Endothelial cell of umbilical vein (primary cell): ENCODE data around the gene KLRF2. TPM values are rescaled to one million over a fixed set of nuclear protein-coding genes. Genes with fewer than 3 reads are reported as not detected.

Experiments
- BruUV-seq: library from RNA; stranded (reverse); fragments of 400-500 nt; replicated peaks from 2 replicates; lab custom pipeline; 2021; lab: Mats Ljungman, UMichigan
- CTCF ChIA-PET: fragments of 300-600, 350-600 bp; sonication (Branson Sonifier 250); formaldehyde crosslinking; loops from one replicate; lab custom pipeline; 2021; ENCODE audit warnings: antibody characterized with exemption, inconsistent platforms; lab: Charles Lee
- POLR2A ChIA-PET: fragments of 300-600, 350-600 bp; sonication (Branson Sonifier 250); formaldehyde crosslinking; loops from one replicate; lab custom pipeline; 2021; ENCODE audit warnings: antibody characterized with exemption, inconsistent platforms; lab: Charles Lee
- DNase-seq: peaks from one replicate; pipeline ENCODE4 v3.0.0-alpha.2; 2011; ENCODE audit warnings: low read depth, low spot score
- FAIRE-seq: peaks from 2 replicates; lab custom pipeline; 2011; peaks lifted over from hg19 to GRCh38; lab: Jason Lieb, UNC
- H2AFZ ChIP-seq: 2 replicates; pipeline ENCODE4 v1.6.0; 2012; ENCODE audit warnings: low read depth, low read length, control low read depth, inconsistent platforms
- H3K27ac ChIP-seq: 2 replicates; pipeline ENCODE4 v1.5.1; 2011; ENCODE audit warnings: low read depth, mild to moderate bottlenecking, control low read depth, low read length, moderate library complexity; ENCODE audit not compliant: insufficient read depth
- H3K27me3 ChIP-seq, 2 experiments: 2 replicates each; pipeline versions ENCODE4 v1.6.0 to v1.6.1; 2011; ENCODE audit warnings: low read length in 2 of 2, mixed read lengths in 1 of 2; ENCODE audit not compliant: control insufficient read depth in 2 of 2, insufficient read depth in 2 of 2
- H3K36me3 ChIP-seq, 2 experiments: 2 replicates in 1 of 2; 3 replicates in 1 of 2; pipeline ENCODE4 v1.5.1; 2011; ENCODE audit warnings: low read length in 2 of 2, mild to moderate bottlenecking in 1 of 2, moderate library complexity in 1 of 2; ENCODE audit not compliant: control insufficient read depth in 2 of 2, insufficient read depth in 2 of 2; ENCODE audit errors: extremely low read depth in 1 of 2
- H3K4me1 ChIP-seq: 3 replicates; pipeline ENCODE4 v1.5.1; 2011; ENCODE audit warnings: mild to moderate bottlenecking, low read length; ENCODE audit not compliant: control insufficient read depth, insufficient read depth; ENCODE audit errors: extremely low read depth
- H3K4me2 ChIP-seq: 2 replicates; pipeline ENCODE4 v1.6.1; 2011; ENCODE audit warnings: low read length, control low read depth, mixed read lengths; ENCODE audit not compliant: insufficient read depth
- H3K4me3 ChIP-seq, 3 experiments: fragments of 200-600 bp in 1 of 3; sonication (generic), shearing (Covaris generic) in 1 of 3; replicated peaks in 1 of 3; 2 replicates each; pipeline ENCODE4 v1.5.1; 2011 to 2016; ENCODE audit warnings: control low read depth in 3 of 3, low read length in 3 of 3, mild to moderate bottlenecking in 2 of 3, inconsistent platforms in 1 of 3, low read depth in 1 of 3, moderate library complexity in 1 of 3; ENCODE audit not compliant: insufficient read depth in 1 of 3
- H3K79me2 ChIP-seq: 2 replicates; pipeline ENCODE4 v1.6.0; 2012; ENCODE audit warnings: low read length, inconsistent platforms; ENCODE audit not compliant: control insufficient read depth, insufficient read depth
- H3K9ac ChIP-seq: replicated peaks from 2 replicates; pipeline ENCODE3; 2011; ENCODE audit warnings: low read length, control low read depth; ENCODE audit not compliant: insufficient read depth; ENCODE audit errors: extremely low read depth
- H3K9me1 ChIP-seq: replicated peaks from 3 replicates; pipeline ENCODE4 v1.6.0; 2011; ENCODE audit warnings: mild to moderate bottlenecking, low read length; ENCODE audit not compliant: control insufficient read depth, insufficient read depth; ENCODE audit errors: extremely low read depth
- H3K9me3 ChIP-seq: replicated peaks from 2 replicates; pipeline ENCODE4 v1.5.1; 2012; ENCODE audit warnings: low read length, inconsistent platforms; ENCODE audit not compliant: control insufficient read depth, insufficient read depth
- H4K20me1 ChIP-seq: replicated peaks from 2 replicates; pipeline ENCODE3; 2011; ENCODE audit warnings: mild to moderate bottlenecking, low read length; ENCODE audit not compliant: control insufficient read depth, insufficient read depth; ENCODE audit errors: extremely low read depth
- CTCF ChIP-seq, 2 donors: IDR thresholded peaks; 1 replicate in 1 of 2; 2 replicates in 1 of 2; pipeline ENCODE4 v1.5.1; 2011; ENCODE audit warnings: low read length in 2 of 2, mild to moderate bottlenecking in 2 of 2, moderate library complexity in 2 of 2, control low read depth in 1 of 2, inconsistent platforms in 1 of 2, low read depth in 1 of 2; ENCODE audit not compliant: insufficient read depth in 1 of 2; ENCODE audit errors: extremely low read depth in 1 of 2
- EZH2 ChIP-seq: IDR thresholded peaks from 2 replicates; pipeline ENCODE4 v1.6.1; 2012; ENCODE audit warnings: borderline replicate concordance, low read depth, mild to moderate bottlenecking, moderate library complexity, low read length, inconsistent platforms; ENCODE audit not compliant: severe bottlenecking
- FOS ChIP-seq: IDR thresholded peaks from 2 replicates; pipeline ENCODE4 v1.6.1; 2011; ENCODE audit warnings: mild to moderate bottlenecking, low read length, moderate library complexity, borderline replicate concordance; ENCODE audit not compliant: insufficient read depth
- GATA2 ChIP-seq: IDR thresholded peaks from 2 replicates; pipeline ENCODE4 v1.7.0; 2011; ENCODE audit warnings: low read depth, mild to moderate bottlenecking, moderate library complexity, mixed read lengths, low read length; ENCODE audit not compliant: insufficient read length, insufficient read depth
- JUN ChIP-seq: IDR thresholded peaks from 2 replicates; pipeline ENCODE4 v1.6.1; 2011; ENCODE audit warnings: borderline replicate concordance, low read depth; ENCODE audit not compliant: insufficient read length, insufficient read depth
- MAX ChIP-seq: IDR thresholded peaks from 2 replicates; pipeline ENCODE4 v1.6.1; 2011; ENCODE audit not compliant: insufficient read depth, insufficient read length
- MYC ChIP-seq: IDR thresholded peaks from one replicate; pipeline ENCODE4 v1.6.1; 2011; ENCODE audit warnings: mild to moderate bottlenecking, low read depth, low read length
- POLR2A ChIP-seq: IDR thresholded peaks from 2 replicates; pipeline ENCODE4 v1.6.1; 2012; ENCODE audit warnings: low read depth, mild to moderate bottlenecking, control low read depth, low read length
- POLR2AphosphoS5 ChIP-seq: IDR thresholded peaks from 2 replicates; pipeline ENCODE4 v1.6.1; 2012; ENCODE audit warnings: low read depth, mild to moderate bottlenecking, control low read depth, low read length, moderate library complexity; ENCODE audit not compliant: insufficient read depth
- dilution Hi-C: fragments of 300-500 bp; cut with MboI; formaldehyde crosslinking; loops from one replicate; pipeline ENCODE4 v1.15.0; 2019; ENCODE audit warnings: low sequenced_read_pairs; ENCODE audit not compliant: extremely low pct_ligation_motif_present
- intact Hi-C: fragments of 100-400 bp; cut with micrococcal nuclease; formaldehyde crosslinking; loops from one replicate; pipeline ENCODE4 v1.10.0; 2022
- polyA plus RNA-seq, 4 experiments: library from polyadenylated mRNA; depleted of rRNA in 3 of 4; stranded (reverse) in 3 of 4; unstranded in 1 of 4; fragments of >200 nt; gene quantifications; 2 replicates each; pipeline versions ENCODE4 v1.2.1 to v1.2.3, GENCODE V29; 2011 to 2012; ENCODE audit warnings: missing spikeins in 1 of 4
- total RNA-seq: library from RNA; stranded (reverse); gene quantifications from 2 replicates; pipeline ENCODE4 v1.2.3, GENCODE V29; 2021

KLRF2 gene
- total and polyA plus RNA-seq, 2 donors (not counting 3 experiments of a cell fraction or from before 2014, with no cell fraction given): not detected

GRCh38 chr12:9920451-9920850 lies 39.2 kb downstream of the KLRF2 start:
- no peak for FAIRE-seq
- Histone ChIP-seq H3K9me3 (no peaks in the 10 kb centered on the region), H4K20me1 (no peaks in the 10 kb centered on the region), H3K27ac (no peak overlapping the region), H3K4me1 (no peaks in the 10 kb centered on the region), H3K9ac (no peak overlapping the region), H3K4me2 (no peak overlapping the region), H3K9me1 (no peaks in the 10 kb centered on the region), H3K79me2 (no peaks in the 10 kb centered on the region), H3K36me3 (no peaks in the 10 kb centered on the region), H2AFZ (no peak overlapping the region), H3K27me3 (peaks cover 6 to 17% of the 10 kb centered on the region in 2 experiments), H3K4me3 (no peak overlapping the region)
- dilution Hi-C loops: no loop called here
- BruUV-seq: no TSS peak
- no peak for DNase-seq
- CTCF ChIA-PET: interaction anchor here (0.6 to 3.7 kb wide), 5 partner anchors 13 to 175 kb away, joined by 3 to 21 read pairs (median 3); no protein-coding TSS in a partner anchor
- POLR2A ChIA-PET: no interaction called here
- intact Hi-C loops: no loop called here
- TF ChIP-seq CTCF (IDR thresholded peaks at IDR 0.05; ENCODE audit: extremely low read depth in 1 of 2, insufficient read depth in 1 of 2, low read depth in 1 of 2, low read length in 2 of 2) (no peak), MYC (no peak), MAX (no peak), EZH2 (no peak), POLR2AphosphoS5 (no peak), GATA2 (no peak), JUN (no peak), FOS (no peak), POLR2A (no peak)
